Measurements from ENCODE around the gene RAP1A.
A peak's percentile ranks its signal among the peaks of the same experiment; 100 is the strongest.

Gene RAP1A

DNA sequence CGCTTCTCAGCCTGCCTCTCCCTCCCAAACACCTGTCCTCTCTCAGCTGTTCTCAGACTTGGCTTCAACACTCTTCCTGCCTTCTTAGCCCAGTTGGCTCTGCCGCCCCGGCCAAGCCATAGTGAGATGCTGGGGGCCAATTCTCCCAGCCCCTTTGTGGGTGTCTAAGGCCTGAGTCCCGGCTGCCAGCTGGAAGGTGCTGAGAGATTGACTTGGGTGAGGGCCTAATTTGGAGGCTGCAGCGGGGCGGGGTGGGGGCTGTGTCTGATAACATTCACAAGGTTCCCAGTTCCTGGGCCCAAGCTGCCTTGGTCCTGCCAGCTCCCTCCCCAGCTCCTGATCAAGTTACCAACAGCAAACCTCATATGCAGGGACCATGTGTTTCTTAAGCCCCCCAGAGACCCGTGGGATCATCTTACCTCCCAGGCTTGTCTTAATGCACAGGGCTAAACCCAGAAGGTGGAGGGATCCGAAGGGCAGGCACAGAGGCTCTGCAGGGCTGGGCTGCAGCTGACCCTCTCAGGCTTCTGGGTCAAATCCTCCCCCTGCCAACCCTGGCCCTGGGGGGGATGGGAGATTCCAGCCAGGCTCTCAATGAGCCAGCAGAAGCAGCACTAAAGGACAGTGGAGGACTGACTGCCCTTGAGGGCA is 109.8 kb downstream of the RAP1A start:
- Mint-ChIP-seq H3K9me3 (no peaks in the 10 kb centered on the region), H3K27me3 (peaks cover 8% of the 10 kb centered on the region), H3K36me3 (no peaks in the 10 kb centered on the region), H3K27ac (peak overlapping the region; percentile 38), H3K4me3 (no peak overlapping the region), H3K4me1 (no peaks in the 10 kb centered on the region)
- no peak for DNase-seq
- CTCF ChIA-PET = interaction anchor here (0.8 to 1.1 kb wide), 2 partner anchors 18 to 221 kb away, joined by 3 read pairs; no protein-coding TSS in a partner anchor

DNA sequence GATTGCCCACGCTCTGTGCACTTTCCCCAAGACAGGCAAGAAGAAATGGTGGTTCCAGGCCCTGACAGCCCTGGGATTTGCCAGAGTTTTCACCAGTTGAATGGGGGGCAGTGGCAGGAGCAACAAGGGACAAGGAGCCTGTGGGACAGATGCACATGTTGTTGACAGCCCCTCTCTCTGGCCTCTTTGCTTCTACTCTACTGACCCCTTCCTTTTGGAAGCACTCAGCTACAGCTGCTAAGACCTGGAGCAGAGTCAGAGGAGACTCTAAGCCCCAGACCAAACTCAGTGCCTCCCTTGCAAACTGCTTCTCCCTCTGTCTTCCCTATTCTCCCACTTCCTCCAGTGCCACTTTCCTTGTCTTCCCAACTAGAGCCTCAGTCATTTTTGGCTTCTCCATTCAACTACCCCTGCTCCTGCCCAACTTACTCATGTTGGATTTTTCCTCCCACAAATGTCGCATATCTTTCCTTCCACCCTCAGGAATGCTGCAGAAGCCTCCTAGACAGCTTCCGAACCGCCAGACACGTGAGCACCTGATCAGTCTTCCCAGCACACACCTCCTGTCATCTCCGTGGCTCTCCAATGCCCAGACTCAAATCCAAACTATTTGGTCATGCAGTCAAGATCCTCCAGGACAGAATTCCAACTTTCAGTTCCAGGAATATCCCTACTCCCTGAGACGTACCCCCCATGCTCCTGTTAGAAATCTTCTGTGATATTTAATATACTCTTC is 110.5 kb downstream of the RAP1A start:
- CTCF ChIA-PET = no interaction called here
- H3K4me1 Mint-ChIP-seq = no peaks in the 10 kb centered on the region
- no peak overlapping the region for H3K4me3 Mint-ChIP-seq
- no peak for DNase-seq
- H3K27me3 Mint-ChIP-seq = peaks cover 8% of the 10 kb centered on the region
- no peak overlapping the region for H3K27ac Mint-ChIP-seq
- no peaks in the 10 kb centered on the region for H3K9me3 Mint-ChIP-seq
- no peaks in the 10 kb centered on the region for H3K36me3 Mint-ChIP-seq

DNA sequence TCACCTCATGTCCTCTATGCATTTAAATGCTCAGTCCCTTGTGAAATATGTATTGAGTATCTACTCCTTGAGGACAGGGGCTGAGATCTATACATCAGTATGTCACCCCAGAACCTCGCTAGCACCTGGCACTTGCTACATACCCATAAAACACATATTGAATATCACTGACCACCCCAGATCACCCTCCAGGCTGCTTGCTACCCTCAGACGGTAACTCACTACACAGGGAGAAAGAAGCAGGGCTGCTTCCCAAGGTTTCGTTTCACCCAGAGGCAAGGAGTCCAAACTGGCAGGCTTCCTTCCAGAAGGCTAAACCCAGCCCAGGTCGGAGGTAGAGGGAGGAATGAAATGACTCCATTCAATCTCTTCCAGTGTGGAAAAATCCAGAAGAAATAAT is 111.1 kb downstream of the RAP1A start:
- no peak overlapping the region for H3K4me3 Mint-ChIP-seq
- no peak overlapping the region for H3K27ac Mint-ChIP-seq
- H3K4me1 Mint-ChIP-seq = no peaks in the 10 kb centered on the region
- DNase-seq = no peak
- peaks cover 8% of the 10 kb centered on the region for H3K27me3 Mint-ChIP-seq
- no peaks in the 10 kb centered on the region for H3K36me3 Mint-ChIP-seq
- no peaks in the 10 kb centered on the region for H3K9me3 Mint-ChIP-seq
- CTCF ChIA-PET = interaction anchor here (1.1 kb wide), 1 partner anchor 16 kb away, joined by 6 read pairs; no protein-coding TSS in a partner anchor

DNA sequence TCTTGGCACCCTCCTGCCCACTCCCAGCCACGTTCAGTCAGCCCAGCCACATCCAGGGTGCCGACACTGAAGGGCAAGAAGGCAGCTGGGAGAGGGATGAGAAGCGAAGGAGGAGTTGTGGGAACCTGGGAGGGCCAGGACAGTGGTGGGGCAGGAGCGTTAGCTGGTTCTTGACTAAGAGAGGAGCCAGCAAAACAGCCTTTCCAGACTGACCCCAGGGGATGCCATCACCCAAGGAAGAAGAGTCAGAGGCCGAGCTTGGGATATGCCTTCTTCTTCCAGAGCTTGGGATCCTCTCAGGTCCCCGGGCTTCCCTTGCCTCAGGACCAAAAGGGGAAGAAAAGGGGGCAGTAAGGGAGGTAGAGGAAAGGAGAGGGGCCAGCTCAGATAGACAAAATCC is 112.4 kb downstream of the RAP1A start:
- H3K27ac Mint-ChIP-seq = no peak overlapping the region
- DNase-seq = no peak
- H3K36me3 Mint-ChIP-seq = no peaks in the 10 kb centered on the region
- CTCF ChIA-PET = interaction anchor here (1.1 to 1.8 kb wide), 2 partner anchors 15 to 17 kb away, joined by 6 read pairs; no protein-coding TSS in a partner anchor
- H3K4me1 Mint-ChIP-seq = no peaks in the 10 kb centered on the region
- H3K27me3 Mint-ChIP-seq = peaks cover 8% of the 10 kb centered on the region
- no peak overlapping the region for H3K4me3 Mint-ChIP-seq
- H3K9me3 Mint-ChIP-seq = no peaks in the 10 kb centered on the region

DNA sequence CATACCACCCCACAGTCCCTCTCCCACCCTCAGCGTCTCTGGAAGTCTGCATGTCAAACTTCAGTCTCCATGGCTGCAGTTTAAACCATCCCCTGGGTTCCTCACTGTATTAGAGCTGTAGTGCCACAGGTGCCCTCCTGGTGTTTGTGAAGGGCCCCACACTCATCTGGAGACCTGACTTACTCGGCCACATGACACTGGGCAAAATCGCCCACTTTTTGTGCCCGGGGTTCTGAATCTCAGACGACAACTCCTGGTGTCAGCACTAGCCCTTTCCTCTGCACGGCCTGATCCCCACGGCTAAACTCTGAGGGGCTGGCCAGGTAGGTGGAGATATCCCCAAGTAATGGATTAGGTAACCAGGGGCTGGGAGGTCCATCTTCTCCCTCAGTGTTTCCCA is 113.1 kb downstream of the RAP1A start:
- CTCF ChIA-PET = interaction anchor here (1.1 to 2.2 kb wide), 3 partner anchors 15 to 22 kb away, joined by 4 to 6 read pairs (median 6); no protein-coding TSS in a partner anchor
- H3K4me3 Mint-ChIP-seq = no peak overlapping the region

DNA sequence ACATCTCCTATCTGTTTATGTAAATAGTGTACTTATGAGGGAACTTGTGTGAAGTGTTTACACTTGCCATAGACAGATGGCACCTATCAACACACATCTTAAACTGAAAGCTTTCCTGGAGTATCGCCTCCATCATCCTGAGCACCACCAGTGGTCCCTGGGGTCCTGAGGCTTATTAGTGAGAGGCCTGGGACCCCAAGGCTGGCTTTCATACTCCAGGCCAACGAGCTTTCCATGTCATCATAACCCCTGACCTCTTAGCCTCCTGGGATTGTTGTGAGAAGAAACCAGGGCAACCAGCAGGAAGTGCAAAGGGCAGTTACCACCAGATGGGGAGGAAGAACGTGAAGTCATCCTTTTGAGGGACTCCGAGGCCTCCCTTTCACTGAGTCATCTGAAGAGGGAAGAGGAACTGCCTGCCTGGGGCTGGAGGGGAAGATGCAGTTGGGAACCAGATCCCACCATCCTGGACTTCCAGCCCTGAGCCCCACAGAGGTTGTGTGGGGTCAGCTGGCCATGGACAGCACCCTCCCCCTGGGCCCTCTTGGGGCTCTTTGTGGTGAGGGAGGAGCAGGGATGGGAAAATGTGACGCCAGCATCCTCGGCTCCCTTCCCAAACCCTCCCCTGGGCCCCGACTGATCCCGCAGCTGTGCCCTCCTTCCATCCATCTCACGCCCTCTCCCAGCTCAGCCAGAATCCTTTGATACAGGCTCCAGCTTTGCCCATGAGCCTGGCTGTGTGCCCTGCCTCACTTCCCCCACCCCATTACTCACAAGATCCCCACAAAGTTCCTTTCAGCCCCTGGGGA is 113.8 kb downstream of the RAP1A start:
- DNase-seq = no peak
- H3K36me3 Mint-ChIP-seq = no peaks in the 10 kb centered on the region
- H3K4me1 Mint-ChIP-seq = peaks cover 11% of the 10 kb centered on the region
- peak overlapping the region; percentile 19 for H3K27ac Mint-ChIP-seq
- H3K9me3 Mint-ChIP-seq = no peaks in the 10 kb centered on the region
- CTCF ChIA-PET = interaction anchor here (1.1 to 2.2 kb wide), 4 partner anchors 13 to 22 kb away, joined by 4 to 6 read pairs (median 6); no protein-coding TSS in a partner anchor
- H3K4me3 Mint-ChIP-seq = no peak overlapping the region
- peaks cover 8% of the 10 kb centered on the region for H3K27me3 Mint-ChIP-seq

More for the DNA sequence above, 113.1 kb downstream of the RAP1A start:
- DNase-seq = no peak
- H3K9me3 Mint-ChIP-seq = no peaks in the 10 kb centered on the region
- H3K4me1 Mint-ChIP-seq = peaks cover 6% of the 10 kb centered on the region
- peaks cover 8% of the 10 kb centered on the region for H3K27me3 Mint-ChIP-seq
- no peaks in the 10 kb centered on the region for H3K36me3 Mint-ChIP-seq
- no peak overlapping the region for H3K27ac Mint-ChIP-seq

DNA sequence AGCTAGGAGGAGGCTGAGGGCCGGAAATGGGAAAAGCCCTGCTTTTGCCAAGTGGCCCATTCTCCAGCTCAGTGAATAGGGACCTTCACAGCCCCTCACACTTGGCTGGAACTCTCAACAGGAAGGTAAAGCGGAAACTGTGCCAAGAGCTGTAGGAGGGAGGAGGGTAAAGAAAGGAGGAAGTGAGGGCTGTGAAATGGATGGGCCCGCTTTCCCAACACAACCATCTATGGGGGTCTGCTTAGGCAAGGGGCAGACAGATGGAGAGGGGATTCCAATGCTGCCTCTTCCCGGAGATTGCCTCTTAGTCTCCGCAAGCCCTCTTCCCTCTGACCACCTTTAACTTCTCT is 114.4 kb downstream of the RAP1A start:
- H3K4me3 Mint-ChIP-seq = no peak overlapping the region
- no peaks in the 10 kb centered on the region for H3K9me3 Mint-ChIP-seq
- H3K27ac Mint-ChIP-seq = no peak overlapping the region
- CTCF ChIA-PET = interaction anchor here (1.2 to 2.2 kb wide), 3 partner anchors 13 to 21 kb away, joined by 3 to 6 read pairs (median 6); no protein-coding TSS in a partner anchor
- H3K36me3 Mint-ChIP-seq = no peaks in the 10 kb centered on the region
- peaks cover 14% of the 10 kb centered on the region for H3K4me1 Mint-ChIP-seq
- DNase-seq = no peak
- H3K27me3 Mint-ChIP-seq = peaks cover 8% of the 10 kb centered on the region

DNA sequence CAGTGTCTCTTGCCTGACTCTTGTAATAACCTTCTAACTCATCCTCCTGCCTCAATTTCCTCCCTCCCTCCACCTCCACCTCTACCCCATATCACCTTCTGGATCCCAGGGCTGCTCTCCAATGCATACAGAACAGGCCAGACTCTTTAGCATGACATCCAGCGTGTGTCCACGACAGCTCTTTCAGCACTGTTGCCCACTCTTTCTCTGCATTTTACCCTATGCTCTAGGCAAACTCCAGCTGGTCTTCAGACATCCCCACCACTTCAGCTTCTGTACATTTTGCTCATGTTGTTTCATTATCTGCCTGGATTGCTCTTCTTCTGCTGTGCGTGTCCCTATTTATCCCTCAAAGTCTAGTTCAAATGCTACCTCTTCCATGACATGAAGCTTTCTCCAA is 114.8 kb downstream of the RAP1A start:
- Mint-ChIP-seq H3K4me3 (no peak overlapping the region), H3K9me3 (no peaks in the 10 kb centered on the region), H3K27ac (no peak overlapping the region), H3K27me3 (peaks cover 8% of the 10 kb centered on the region), H3K4me1 (peaks cover 14% of the 10 kb centered on the region), H3K36me3 (no peaks in the 10 kb centered on the region)
- CTCF ChIA-PET = interaction anchor here (1.2 to 2.2 kb wide), 3 partner anchors 12 to 21 kb away, joined by 3 to 6 read pairs (median 6); no protein-coding TSS in a partner anchor
- DNase-seq = no peak

DNA sequence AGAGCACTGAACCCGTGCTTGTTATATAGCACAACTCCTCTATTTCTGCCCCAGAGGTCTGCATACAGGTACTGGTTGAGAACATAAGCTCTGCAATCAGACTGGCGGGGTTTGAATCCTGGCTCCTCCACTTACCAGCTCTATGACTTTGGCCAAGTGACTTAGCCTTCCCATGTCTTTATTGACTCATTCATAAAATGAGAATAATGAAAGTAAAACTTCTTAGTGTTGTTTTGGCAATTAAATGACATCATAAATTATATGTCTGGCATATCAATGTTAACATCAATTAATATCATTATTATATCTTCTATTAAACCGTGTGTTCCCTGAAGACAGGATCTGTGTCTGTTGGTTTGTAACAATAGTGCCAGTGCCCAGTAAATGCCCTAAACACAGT is 115.3 kb downstream of the RAP1A start:
- DNase-seq = no peak
- H3K4me3 Mint-ChIP-seq = no peak overlapping the region
- H3K9me3 Mint-ChIP-seq = no peaks in the 10 kb centered on the region
- H3K36me3 Mint-ChIP-seq = no peaks in the 10 kb centered on the region
- H3K27me3 Mint-ChIP-seq = peaks cover 8% of the 10 kb centered on the region
- no peak overlapping the region for H3K27ac Mint-ChIP-seq
- H3K4me1 Mint-ChIP-seq = peaks cover 16% of the 10 kb centered on the region
- CTCF ChIA-PET = interaction anchor here (1.2 to 2.2 kb wide), 3 partner anchors 12 to 22 kb away, joined by 3 to 6 read pairs (median 6); no protein-coding TSS in a partner anchor

DNA sequence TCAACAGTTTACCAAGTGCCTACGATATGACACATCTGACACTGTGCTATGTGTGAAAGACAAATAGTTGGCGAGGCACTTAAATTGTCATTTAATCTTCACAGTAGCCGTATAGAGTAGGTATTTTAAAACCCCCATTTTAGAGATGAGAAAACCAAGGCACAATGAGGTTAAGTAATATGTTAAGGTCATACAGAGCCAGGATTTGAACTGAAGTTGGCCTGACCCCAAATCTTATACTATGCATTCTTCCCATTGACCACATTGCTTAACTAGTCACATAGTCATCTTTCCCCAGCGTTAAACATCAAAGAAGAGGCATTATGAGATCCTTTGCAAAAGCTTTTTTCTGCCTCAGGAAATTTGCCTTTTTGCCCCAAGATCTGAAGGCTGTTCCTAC is 115.7 kb downstream of the RAP1A start:
- Mint-ChIP-seq H3K4me3 (no peak overlapping the region), H3K9me3 (no peaks in the 10 kb centered on the region), H3K27me3 (peaks cover 8% of the 10 kb centered on the region), H3K36me3 (no peaks in the 10 kb centered on the region), H3K27ac (no peak overlapping the region), H3K4me1 (peaks cover 18% of the 10 kb centered on the region)
- no peak for DNase-seq
- CTCF ChIA-PET = interaction anchor here (1.1 kb wide), 1 partner anchor 30 kb away, joined by 3 read pairs; no protein-coding TSS in a partner anchor

DNA sequence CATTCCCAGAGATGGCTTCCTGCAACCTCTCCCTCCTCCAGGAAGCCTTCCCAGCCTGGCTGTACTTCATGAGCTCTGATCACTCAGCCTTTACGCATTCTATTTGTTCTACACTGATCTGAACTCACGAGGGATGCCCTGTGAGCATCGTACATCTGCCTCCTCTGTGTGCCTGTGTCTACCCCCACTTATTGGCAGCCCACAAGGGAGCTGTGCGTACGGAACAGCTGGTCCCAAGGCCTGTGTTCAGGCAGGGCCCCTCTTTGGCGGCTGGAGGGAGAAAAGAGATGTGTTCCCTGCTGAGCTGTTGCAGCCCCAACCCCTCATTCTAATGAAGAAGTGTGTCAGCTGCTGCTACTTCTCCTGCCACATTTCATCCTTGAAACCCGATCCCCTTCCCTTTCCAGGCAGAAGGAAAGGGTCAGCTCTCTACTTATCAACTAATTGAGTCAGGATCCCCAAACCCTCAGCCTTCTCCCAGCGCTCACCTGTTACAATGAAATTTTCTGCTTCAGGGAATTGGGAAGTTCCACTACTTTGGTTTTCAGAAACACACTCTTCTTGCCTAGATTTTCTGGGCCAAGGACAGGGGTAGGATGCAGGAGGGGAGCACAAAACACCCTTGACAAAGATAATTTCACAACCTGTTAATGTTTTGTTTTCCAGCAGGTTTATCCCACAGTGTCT is 116.4 kb downstream of the RAP1A start:
- H3K36me3 Mint-ChIP-seq = peaks cover 1% of the 10 kb centered on the region
- DNase-seq = no peak
- peaks cover 23% of the 10 kb centered on the region for H3K4me1 Mint-ChIP-seq
- no peak overlapping the region for H3K4me3 Mint-ChIP-seq
- no peak overlapping the region for H3K27ac Mint-ChIP-seq
- H3K9me3 Mint-ChIP-seq = no peaks in the 10 kb centered on the region
- CTCF ChIA-PET = interaction anchor here (0.8 to 4.8 kb wide), 6 partner anchors 11 to 273 kb away, joined by 3 to 26 read pairs (median 4); no protein-coding TSS in a partner anchor
- H3K27me3 Mint-ChIP-seq = peaks cover 8% of the 10 kb centered on the region

DNA sequence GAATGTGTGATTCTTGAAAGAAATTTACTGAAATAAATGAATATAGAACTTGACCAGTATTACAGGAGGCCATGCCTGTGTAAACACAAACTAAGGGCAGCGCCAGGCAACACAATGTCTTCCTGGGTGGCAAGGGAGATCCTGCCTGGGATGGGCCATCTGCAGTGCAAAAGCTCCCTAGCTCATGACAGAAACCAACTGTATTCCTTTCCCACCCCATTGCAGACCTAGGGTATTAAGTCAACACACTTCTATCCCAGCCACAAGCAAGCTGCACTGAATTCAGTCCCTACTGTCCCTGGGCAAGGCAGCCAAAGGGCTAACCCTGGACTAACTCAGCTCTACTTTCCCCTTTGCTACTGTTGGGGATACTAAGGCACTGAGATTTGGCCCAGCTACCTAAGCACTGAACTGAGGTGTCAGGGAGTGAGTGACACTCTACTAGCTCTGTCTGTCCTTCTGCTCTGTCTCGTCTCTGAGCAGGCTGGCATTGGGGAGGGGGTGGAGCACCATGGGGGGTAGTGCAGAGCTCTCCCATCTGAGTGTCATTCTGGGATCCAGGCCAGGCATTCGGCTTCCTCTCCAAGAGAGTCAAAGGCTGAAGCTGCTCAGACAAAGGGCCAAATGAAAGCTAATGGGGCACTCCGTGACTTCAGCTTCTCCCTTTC is 117.1 kb downstream of the RAP1A start:
- peaks cover 23% of the 10 kb centered on the region for H3K4me1 Mint-ChIP-seq
- H3K36me3 Mint-ChIP-seq = peaks cover 1% of the 10 kb centered on the region
- H3K4me3 Mint-ChIP-seq = peak overlapping the region; percentile 1
- H3K27me3 Mint-ChIP-seq = peaks cover 8% of the 10 kb centered on the region
- H3K27ac Mint-ChIP-seq = no peak overlapping the region
- CTCF ChIA-PET = interaction anchor here (0.8 to 4.8 kb wide), 8 partner anchors 11 to 273 kb away, joined by 3 to 26 read pairs (median 4); no protein-coding TSS in a partner anchor
- no peak for DNase-seq
- no peaks in the 10 kb centered on the region for H3K9me3 Mint-ChIP-seq
